Small intestine (tissue), 16 donors: ENCODE results near the gene INPPL1. TPM values are rescaled to one million over a fixed set of nuclear protein-coding genes. Genes with fewer than 3 reads are reported as not detected.
A peak's percentile ranks its signal among the peaks of the same experiment; 100 is the strongest.
"Not testable (repeated sequence)": the region's sequence is repeated elsewhere in the genome, so short reads cannot be mapped to it uniquely, and the experiment has no call there.

ENCODE experiments used
- DNase-seq, 2 donors: peaks; one replicate each; pipeline versions ENCODE4 v3.0.0 to v3.0.0-alpha.2; 2013
- FAIRE-seq: peaks from 2 replicates; lab custom pipeline; 2012; peaks lifted over from hg19 to GRCh38; lab: Jason Lieb, UNC
- H3K27ac ChIP-seq, 3 donors: one replicate each; pipeline ENCODE4 v1.5.1; 2013; ENCODE audit warnings: low read length in 2 of 3, mild to moderate bottlenecking in 2 of 3, control low read depth in 1 of 3, inconsistent platforms in 1 of 3, low read depth in 1 of 3, moderate library complexity in 1 of 3
- H3K27me3 ChIP-seq, 3 donors: one replicate each; pipeline ENCODE4 v1.6.1; 2013; ENCODE audit warnings: low read length in 3 of 3, inconsistent platforms in 1 of 3; ENCODE audit not compliant: control insufficient read depth in 3 of 3, insufficient read depth in 3 of 3
- H3K36me3 ChIP-seq, 3 donors: one replicate each; pipeline ENCODE4 v1.6.1; 2013; ENCODE audit warnings: low read length in 3 of 3, inconsistent platforms in 1 of 3, low read depth in 1 of 3, mild to moderate bottlenecking in 1 of 3, moderate library complexity in 1 of 3; ENCODE audit not compliant: control insufficient read depth in 3 of 3, insufficient read depth in 2 of 3
- H3K4me1 ChIP-seq, 3 donors: one replicate each; pipeline ENCODE4 v1.6.1; 2013; ENCODE audit warnings: low read length in 2 of 3, inconsistent platforms in 1 of 3, low read depth in 1 of 3, mild to moderate bottlenecking in 1 of 3, moderate library complexity in 1 of 3; ENCODE audit not compliant: control insufficient read depth in 3 of 3, insufficient read depth in 2 of 3
- H3K4me3 ChIP-seq, 3 donors: one replicate each; pipeline ENCODE4 v1.5.1; 2013; ENCODE audit warnings: low read length in 3 of 3, control low read depth in 1 of 3, inconsistent platforms in 1 of 3, low read depth in 1 of 3, mild to moderate bottlenecking in 1 of 3, moderate library complexity in 1 of 3
- H3K9me3 ChIP-seq, 2 donors: one replicate each; pipeline ENCODE4 v1.6.1; 2013; ENCODE audit warnings: low read depth in 1 of 2, low read length in 1 of 2; ENCODE audit not compliant: control insufficient read depth in 2 of 2, insufficient read depth in 1 of 2
- WGBS, 3 donors: extraction: QIAGEN DNeasy Blood & Tissue Kit; methylation state at CpG; one replicate each; pipeline ENCODE4 v1.1.7; 2013; 5-methylcytosine and 5-hydroxymethylcytosine counted together
- long read RNA-seq, 10 donors: transcript quantifications; one replicate each; lab custom pipeline, GENCODE V29; 2026
- polyA plus RNA-seq, 4 donors: library from polyadenylated mRNA; stranded (reverse) in 3 of 4; unstranded in 1 of 4; fragments of 200-250 nt in 3 of 4; fragments of 120-200 nt in 1 of 4; gene quantifications; one replicate each; pipeline versions ENCODE4 v1.2.1 to v1.2.3, GENCODE V29; 2013
- donor health status: healthy with polysubstance abuse.
- donor health status: control.
- donor health status: control.
- donor health status: Bipolar disorder and iron deficiency.
- donor health status: healthy.

The INPPL1 gene
- polyA plus RNA-seq: 10 to 100 TPM; 43.2 to 64.7 (median 60.7) TPM
- long read RNA-seq, donor 1, full-length matches to known transcripts: 5 of 30 reads
- long read RNA-seq, donor 1, partial matches to known transcripts: 25 of 30 reads
- long read RNA-seq, donor 1, other reads (novel, unspliced or antisense): 0 of 30 reads
- long read RNA-seq, donor 2, partial matches to known transcripts: 16 of 16 reads
- long read RNA-seq, donor 2, other reads (novel, unspliced or antisense): 0 of 16 reads
- long read RNA-seq, donor 3, partial matches to known transcripts: 8 of 9 reads
- long read RNA-seq, donor 3, other reads (novel, unspliced or antisense): 0 of 9 reads
- long read RNA-seq, donor 4, partial matches to known transcripts: 5 of 5 reads
- long read RNA-seq, donor 4, other reads (novel, unspliced or antisense): 0 of 5 reads
- long read RNA-seq, donor 5, partial matches to known transcripts: 23 of 23 reads
- long read RNA-seq, donor 5, other reads (novel, unspliced or antisense): 0 of 23 reads
- long read RNA-seq, donor 6, partial matches to known transcripts: 32 of 32 reads
- long read RNA-seq, donor 6, other reads (novel, unspliced or antisense): 0 of 32 reads
- long read RNA-seq, donor 7: 0 reads
- long read RNA-seq, donor 8: 0 reads
- long read RNA-seq, donor 9, partial matches to known transcripts: 5 of 6 reads
- long read RNA-seq, donor 9, other reads (novel, unspliced or antisense): 0 of 6 reads
- long read RNA-seq, donor 10, full-length matches to known transcripts: 4 of 14 reads
- long read RNA-seq, donor 10, partial matches to known transcripts: 10 of 14 reads
- long read RNA-seq, donor 10, other reads (novel, unspliced or antisense): 0 of 14 reads

GRCh38 chr11:72224564-72225410 is at the start of gene INPPL1:
Gene INPPL1 (plus strand): TSS chr11:72224767. CDS start chr11:72224985, 218 bp downstream.
- WGBS, 3 donors: 1% methylated on average over 28 to 81 of the region's 81 CpGs
- peak; percentile 53 to 72 for DNase-seq
- no peaks in the 10 kb centered on the region for H3K9me3 ChIP-seq
- H3K4me3 ChIP-seq: peak within 1 kb of the TSS; percentile 91 to 94 (median 92)
- FAIRE-seq: no peak
- H3K4me1 ChIP-seq: peaks cover 2 to 21% (median 8%) of the 10 kb centered on the region in 3 donors
- H3K36me3 ChIP-seq: peaks cover 6 to 34% (median 9%) of the 10 kb centered on the region in 3 donors
- H3K27ac ChIP-seq: peak within 1 kb of the TSS; percentile 95 to 99 (median 97)
- no peaks in the 10 kb centered on the region for H3K27me3 ChIP-seq

- H3K4me1 ChIP-seq: peaks cover 0 to 33% (median 1%) of the 10 kb centered on the region in 3 donors
- peak; percentile 11 to 35 for DNase-seq
- no peaks in the 10 kb centered on the region for H3K27me3 ChIP-seq
- H3K27ac ChIP-seq: no peak overlapping the region
- H3K4me3 ChIP-seq: no peak overlapping the region
- H3K36me3 ChIP-seq: no peaks in the 10 kb centered on the region
- no peak for FAIRE-seq
- no peaks in the 10 kb centered on the region for H3K9me3 ChIP-seq
- WGBS, 3 donors: 85 to 91% (median 86%) methylated on average over 6 of the region's 6 CpGs
Measured at GRCh38 chr11:72177656-72178055, 46.9 kb upstream of the INPPL1 start.

- WGBS, 3 donors: 78 to 81% (median 80%) methylated on average over 7 of the region's 7 CpGs
- no peak overlapping the region for H3K4me3 ChIP-seq
Measured at GRCh38 chr11:72179049-72179803, 45.3 kb upstream of the INPPL1 start.

GRCh38 chr11:72179804-72180396 is 44.7 kb upstream of the INPPL1 start:
- Histone ChIP-seq H3K27me3 (no peaks in the 10 kb centered on the region), H3K4me1 (peaks cover 0 to 18% (median 1%) of the 10 kb centered on the region in 3 donors), H3K27ac (no peak overlapping the region), H3K9me3 (no peaks in the 10 kb centered on the region), H3K4me3 (no peak overlapping the region), H3K36me3 (no peaks in the 10 kb centered on the region)
- no peak for FAIRE-seq
- WGBS, 3 donors: 74 to 76% (median 75%) methylated on average over 4 of the region's 4 CpGs
- no peak for DNase-seq

More at GRCh38 chr11:72179049-72179803, 45.3 kb upstream of the INPPL1 start:
- Histone ChIP-seq H3K9me3 (no peaks in the 10 kb centered on the region), H3K36me3 (no peaks in the 10 kb centered on the region), H3K4me1 (peaks cover 0 to 24% (median 1%) of the 10 kb centered on the region in 3 donors), H3K27ac (no peak overlapping the region), H3K27me3 (no peaks in the 10 kb centered on the region)
- no peak for DNase-seq
- FAIRE-seq: no peak

- not testable (repeated sequence) for H3K27me3 ChIP-seq, H3K36me3 ChIP-seq, DNase-seq, FAIRE-seq, H3K4me3 ChIP-seq, H3K9me3 ChIP-seq, H3K27ac ChIP-seq
- peaks cover 0 to 14% (median 1%) of the 10 kb centered on the region in 3 donors for H3K4me1 ChIP-seq
- WGBS, 3 donors: 64 to 71% (median 68%) methylated on average over 7 of the region's 7 CpGs
Measured at GRCh38 chr11:72180892-72181552, 43.5 kb upstream of the INPPL1 start.

GRCh38 chr11:72181553-72181958 is 43.0 kb upstream of the INPPL1 start:
- WGBS, 3 donors: 49 to 72% (median 70%) methylated on average over 3 of the region's 3 CpGs
- FAIRE-seq, H3K27ac ChIP-seq: not testable (repeated sequence)

GRCh38 chr11:72188267-72188666 is 36.3 kb upstream of the INPPL1 start:
- DNase-seq (no peak), FAIRE-seq (no peak)
- no peaks in the 10 kb centered on the region for H3K9me3 ChIP-seq
- WGBS, 3 donors: 85 to 95% (median 92%) methylated on average over 1 of the region's 1 CpG
- H3K4me3 ChIP-seq: no peak overlapping the region
- peaks cover 0 to 18% (median 0%) of the 10 kb centered on the region in 3 donors for H3K4me1 ChIP-seq
- H3K36me3 ChIP-seq: no peaks in the 10 kb centered on the region
- H3K27me3 ChIP-seq: no peaks in the 10 kb centered on the region
- no peak overlapping the region for H3K27ac ChIP-seq

More at GRCh38 chr11:72181553-72181958, 43.0 kb upstream of the INPPL1 start:
- H3K9me3 ChIP-seq, H3K36me3 ChIP-seq, H3K4me3 ChIP-seq, H3K27me3 ChIP-seq: not testable (repeated sequence)
- DNase-seq: peak; percentile 13 to 41
- peaks cover 0 to 14% (median 0%) of the 10 kb centered on the region in 3 donors for H3K4me1 ChIP-seq
